Sigmoid colon (tissue), 7 donors: Measurements from ENCODE around the gene CASZ1. TPM values are rescaled to one million over a fixed set of nuclear protein-coding genes. Genes with fewer than 3 reads are reported as not detected.
A peak's percentile ranks its signal among the peaks of the same experiment; 100 is the strongest.

Experiments used
- DNase-seq: peaks from one replicate; pipeline ENCODE4 v3.0.0-alpha.2; 2019
- H3K27ac ChIP-seq, 4 donors: fragments of 200-600 bp; sonication (generic); one replicate each; pipeline ENCODE4 v1.5.1; 2016 to 2019; ENCODE audit warnings: mild to moderate bottlenecking in 1 of 4
- H3K27me3 ChIP-seq, 3 donors: fragments of 200-600 bp; sonication (generic); one replicate each; pipeline ENCODE4 v1.5.1; 2019; ENCODE audit warnings: mild to moderate bottlenecking in 1 of 3
- H3K36me3 ChIP-seq, 4 donors: fragments of 200-600 bp; sonication (generic); one replicate each; pipeline ENCODE4 v1.5.1; 2016 to 2019
- H3K4me1 ChIP-seq, 4 donors: fragments of 200-600 bp; sonication (generic); one replicate each; pipeline ENCODE4 v1.5.1; 2017 to 2019
- H3K4me3 ChIP-seq, 4 donors: fragments of 200-600 bp; sonication (generic); one replicate each; pipeline ENCODE4 v1.5.1; 2017 to 2019; ENCODE audit warnings: mild to moderate bottlenecking in 2 of 4, moderate library complexity in 1 of 4
- H3K9me3 ChIP-seq, 4 donors: fragments of 200-600 bp in 3 of 4; sonication (generic) in 3 of 4; one replicate each; pipeline versions ENCODE4 v1.5.1 to v1.6.1; 2013 to 2019
- EP300 ChIP-seq, 4 donors: sonication (generic); formaldehyde crosslinking; IDR thresholded peaks; one replicate each; pipeline ENCODE4 v1.6.1; 2017; ENCODE audit warnings: antibody characterized with exemption in 4 of 4
- POLR2A ChIP-seq, 2 donors: fragments of 450-650 bp; IDR thresholded peaks; one replicate each; pipeline ENCODE4 v1.6.1; 2016; ENCODE audit warnings: antibody characterized with exemption in 2 of 2, mild to moderate bottlenecking in 2 of 2, moderate library complexity in 2 of 2
- POLR2AphosphoS5 ChIP-seq, 4 donors: sonication (generic); formaldehyde crosslinking; IDR thresholded peaks; one replicate each; pipeline ENCODE4 v1.6.1; 2017; ENCODE audit warnings: antibody characterized with exemption in 4 of 4
- WGBS, 2 donors: extraction: QIAGEN DNeasy Blood & Tissue Kit; methylation state at CpG; one replicate each; pipeline ENCODE4 v1.1.7; 2013; 5-methylcytosine and 5-hydroxymethylcytosine counted together
- intact Hi-C: fragments of 100-400 bp; cut with DNase I; formaldehyde crosslinking; loops from one replicate; pipeline ENCODE4 v1.15.1; 2023
- polyA plus RNA-seq, 3 donors: library from polyadenylated mRNA; stranded (reverse); fragments of 200-250 nt; gene quantifications; one replicate each; pipeline ENCODE4 v1.2.3, GENCODE V29; 2013
- total RNA-seq, 4 donors: library from RNA; depleted of rRNA; stranded (reverse); fragments of >200 nt; gene quantifications; one replicate each; pipeline ENCODE4 v1.1.0, GENCODE V29; 2016
- TF ChIP-seq, protein P1 (sequence below), 4 experiments: fragments of 450-650 bp in 3 of 4; fragments of 200-600 bp in 1 of 4; IDR thresholded peaks; one replicate each; pipeline ENCODE4 v1.5.1; 2016 to 2019; ENCODE audit warnings: antibody characterized with exemption in 4 of 4, mild to moderate bottlenecking in 3 of 4, moderate library complexity in 2 of 4
- donor health status: healthy with polysubstance abuse.
- donor health status: Bipolar disorder and iron deficiency.
- donor health status: healthy.

CASZ1 gene
- total and polyA plus RNA-seq, 7 donors: 4.2 to 47.9 (median 23.6) TPM

- Histone ChIP-seq H3K27ac (peak overlapping the region; percentile 31 to 98 (median 94)), H3K4me1 (peaks cover 0 to 75% (median 63%) of the 10 kb centered on the region in 4 donors), H3K27me3 (no peaks in the 10 kb centered on the region), H3K4me3 (no peak overlapping the region), H3K9me3 (no peaks in the 10 kb centered on the region), H3K36me3 (peaks cover 8 to 67% (median 44%) of the 10 kb centered on the region in 4 donors)
- TF ChIP-seq POLR2AphosphoS5 (IDR thresholded peaks at IDR 0.05) (peak in 1 of 4 donors; percentile 11), EP300 (IDR thresholded peaks at IDR 0.05) (no peak)
- no peak for DNase-seq
- intact Hi-C loops: no loop called here
- 89 to 92% methylated on average over 32 of the region's 32 CpGs for WGBS, 2 donors
These were observed 147.5 kb downstream of the CASZ1 start for GRCh38 chr1:10648689-10649516.

DNA sequence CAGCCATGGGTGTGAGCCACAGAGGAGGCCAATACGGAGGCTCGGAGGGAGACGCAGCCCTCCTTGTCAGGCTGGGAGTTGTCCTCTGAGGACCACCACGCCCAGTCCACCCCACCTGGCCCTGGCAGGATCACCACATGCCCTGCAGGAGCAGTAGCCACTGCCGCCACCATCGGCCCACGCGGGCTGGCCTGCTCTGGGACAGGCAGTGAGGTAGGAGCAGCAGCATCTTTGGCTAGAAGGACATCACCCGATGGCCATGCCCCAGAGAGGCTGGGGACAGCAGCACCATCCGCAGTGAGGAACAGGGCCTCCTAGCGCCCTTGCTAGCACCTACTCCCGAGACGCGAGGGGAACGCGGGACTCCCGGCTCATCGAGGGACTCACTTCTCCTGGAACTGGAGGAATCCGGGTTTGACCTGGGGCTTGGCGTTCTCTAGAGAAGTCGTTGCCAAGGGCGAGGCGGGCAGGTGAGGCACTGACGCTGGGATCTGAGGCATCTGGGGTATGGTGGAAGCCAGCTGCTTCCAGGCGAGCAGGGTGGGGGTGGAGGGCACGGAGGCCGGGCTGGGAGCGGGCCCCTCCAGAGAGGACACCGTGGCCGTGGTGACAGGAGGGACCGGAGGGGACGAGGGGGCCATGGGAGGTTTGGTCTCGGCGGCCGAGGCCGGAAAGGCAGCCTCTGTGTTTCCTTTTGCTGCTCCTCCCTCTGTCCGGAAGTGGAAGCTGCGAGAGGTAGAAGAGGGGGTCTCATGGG is 148.9 kb downstream of the CASZ1 start:
- peaks cover 13 to 67% (median 44%) of the 10 kb centered on the region in 4 donors for H3K36me3 ChIP-seq
- TF ChIP-seq EP300 (IDR thresholded peaks at IDR 0.05) (no peak), POLR2A (IDR thresholded peaks at IDR 0.05) (no peak), POLR2AphosphoS5 (IDR thresholded peaks at IDR 0.05) (no peak)
- TF ChIP-seq, protein P1, sequence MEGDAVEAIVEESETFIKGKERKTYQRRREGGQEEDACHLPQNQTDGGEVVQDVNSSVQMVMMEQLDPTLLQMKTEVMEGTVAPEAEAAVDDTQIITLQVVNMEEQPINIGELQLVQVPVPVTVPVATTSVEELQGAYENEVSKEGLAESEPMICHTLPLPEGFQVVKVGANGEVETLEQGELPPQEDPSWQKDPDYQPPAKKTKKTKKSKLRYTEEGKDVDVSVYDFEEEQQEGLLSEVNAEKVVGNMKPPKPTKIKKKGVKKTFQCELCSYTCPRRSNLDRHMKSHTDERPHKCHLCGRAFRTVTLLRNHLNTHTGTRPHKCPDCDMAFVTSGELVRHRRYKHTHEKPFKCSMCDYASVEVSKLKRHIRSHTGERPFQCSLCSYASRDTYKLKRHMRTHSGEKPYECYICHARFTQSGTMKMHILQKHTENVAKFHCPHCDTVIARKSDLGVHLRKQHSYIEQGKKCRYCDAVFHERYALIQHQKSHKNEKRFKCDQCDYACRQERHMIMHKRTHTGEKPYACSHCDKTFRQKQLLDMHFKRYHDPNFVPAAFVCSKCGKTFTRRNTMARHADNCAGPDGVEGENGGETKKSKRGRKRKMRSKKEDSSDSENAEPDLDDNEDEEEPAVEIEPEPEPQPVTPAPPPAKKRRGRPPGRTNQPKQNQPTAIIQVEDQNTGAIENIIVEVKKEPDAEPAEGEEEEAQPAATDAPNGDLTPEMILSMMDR (IDR thresholded peaks at IDR 0.05): no peak
- H3K27ac ChIP-seq: peak overlapping the region in 3 of 4 donors; percentile 91 to 98 (median 96)
- 91 to 95% methylated on average over 38 of the region's 38 CpGs for WGBS, 2 donors
- no peaks in the 10 kb centered on the region for H3K9me3 ChIP-seq
- intact Hi-C loops: no loop called here
- no peak overlapping the region for H3K4me3 ChIP-seq
- no peak for DNase-seq
- H3K27me3 ChIP-seq: no peaks in the 10 kb centered on the region
- peaks cover 0 to 72% (median 53%) of the 10 kb centered on the region in 4 donors for H3K4me1 ChIP-seq

- H3K27ac ChIP-seq: peak overlapping the region in 3 of 4 donors; percentile 91 to 98 (median 96)
- WGBS, 2 donors: 51 to 80% methylated on average over 12 of the region's 12 CpGs
- peaks cover 0 to 72% (median 51%) of the 10 kb centered on the region in 4 donors for H3K4me1 ChIP-seq
These were observed 150.0 kb downstream of the CASZ1 start for GRCh38 chr1:10646347-10646861.

DNA sequence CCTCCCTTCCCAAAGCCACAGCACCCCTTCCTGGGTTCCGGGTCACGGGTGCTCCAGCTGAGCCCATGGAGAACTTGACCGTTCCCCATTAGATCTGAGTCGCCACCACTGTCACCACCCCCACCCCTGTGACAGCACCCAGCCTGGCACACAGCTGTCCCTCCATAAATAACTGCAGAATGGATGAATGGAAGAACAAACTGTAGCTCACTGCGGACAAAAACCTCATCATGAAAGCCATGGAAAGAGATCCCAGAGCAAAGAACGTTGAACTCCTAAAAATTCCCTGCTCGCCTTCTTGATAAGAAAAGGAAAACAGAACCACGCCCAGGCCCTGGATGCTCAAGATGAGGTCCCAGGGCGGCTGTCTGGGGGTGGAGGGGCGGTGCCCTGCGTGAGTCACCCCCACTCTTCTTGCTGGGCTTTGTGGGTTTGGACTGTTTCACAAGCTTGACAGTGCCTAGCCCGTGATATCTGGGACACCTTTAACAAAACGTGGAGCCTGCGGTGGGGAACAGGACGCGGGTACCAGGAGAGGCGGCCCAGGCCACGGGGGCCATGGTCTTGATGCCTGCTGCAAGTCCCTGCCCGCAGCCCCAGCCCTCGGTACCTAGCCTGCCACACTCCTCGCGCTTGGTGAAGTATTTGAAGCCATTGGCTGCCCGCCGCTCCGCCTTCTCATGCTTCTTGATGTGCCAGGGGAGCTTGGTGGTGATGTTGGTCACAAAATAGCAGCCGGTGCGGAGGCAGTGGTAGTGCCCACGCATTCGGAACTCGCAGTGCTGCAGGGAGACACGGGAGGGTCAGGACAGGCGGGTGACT is 151.9 kb downstream of the CASZ1 start:
- whole genome bisulfite sequencing, 2 donors: 87 to 93% methylated on average over 32 of the region's 32 CpGs
- intact Hi-C loops: loop anchor here (5.0 kb wide), 1 partner anchor 148 kb away; no protein-coding TSS in a partner anchor
- H3K9me3 ChIP-seq: no peaks in the 10 kb centered on the region
- TF ChIP-seq POLR2AphosphoS5 (IDR thresholded peaks at IDR 0.05) (no peak), POLR2A (IDR thresholded peaks at IDR 0.05) (no peak), EP300 (IDR thresholded peaks at IDR 0.05) (no peak)
- TF ChIP-seq, protein P1 (IDR thresholded peaks at IDR 0.05): no peak
- H3K4me1 ChIP-seq: peaks cover 0 to 70% (median 50%) of the 10 kb centered on the region in 4 donors
- H3K27ac ChIP-seq: peak overlapping the region in 3 of 4 donors; percentile 77 to 88 (median 85)
- DNase-seq: no peak
- peaks cover 17 to 78% (median 48%) of the 10 kb centered on the region in 4 donors for H3K36me3 ChIP-seq
- H3K27me3 ChIP-seq: peaks cover 0 to under 1% (median 0%) of the 10 kb centered on the region in 3 donors
- H3K4me3 ChIP-seq: no peak overlapping the region

More at GRCh38 chr1:10646347-10646861, 150.0 kb downstream of the CASZ1 start:
- Histone ChIP-seq H3K4me3 (no peak overlapping the region), H3K9me3 (no peaks in the 10 kb centered on the region), H3K36me3 (peaks cover 13 to 74% (median 47%) of the 10 kb centered on the region in 4 donors), H3K27me3 (no peaks in the 10 kb centered on the region)
- intact Hi-C loops: no loop called here
- DNase-seq: no peak
- TF ChIP-seq EP300 (IDR thresholded peaks at IDR 0.05): no peak
- TF ChIP-seq, protein P1 (IDR thresholded peaks at IDR 0.05): no peak
- no peak for TF ChIP-seq POLR2A (IDR thresholded peaks at IDR 0.05)
- TF ChIP-seq POLR2AphosphoS5 (IDR thresholded peaks at IDR 0.05): peak in 1 of 4 donors; percentile 3
